ENCODE data around the gene RASGRP4. TPM values are rescaled to one million over a fixed set of nuclear protein-coding genes. Genes with fewer than 3 reads are reported as not detected.
A peak's percentile ranks its signal among the peaks of the same experiment; 100 is the strongest.

Gene RASGRP4
- total and polyA plus RNA-seq, 10 of the 15 experiments (the other 5 are each of a cell fraction or from before 2014, with no cell fraction given), result 0.24 to 7.4 (median 3.3) TPM

DNA sequence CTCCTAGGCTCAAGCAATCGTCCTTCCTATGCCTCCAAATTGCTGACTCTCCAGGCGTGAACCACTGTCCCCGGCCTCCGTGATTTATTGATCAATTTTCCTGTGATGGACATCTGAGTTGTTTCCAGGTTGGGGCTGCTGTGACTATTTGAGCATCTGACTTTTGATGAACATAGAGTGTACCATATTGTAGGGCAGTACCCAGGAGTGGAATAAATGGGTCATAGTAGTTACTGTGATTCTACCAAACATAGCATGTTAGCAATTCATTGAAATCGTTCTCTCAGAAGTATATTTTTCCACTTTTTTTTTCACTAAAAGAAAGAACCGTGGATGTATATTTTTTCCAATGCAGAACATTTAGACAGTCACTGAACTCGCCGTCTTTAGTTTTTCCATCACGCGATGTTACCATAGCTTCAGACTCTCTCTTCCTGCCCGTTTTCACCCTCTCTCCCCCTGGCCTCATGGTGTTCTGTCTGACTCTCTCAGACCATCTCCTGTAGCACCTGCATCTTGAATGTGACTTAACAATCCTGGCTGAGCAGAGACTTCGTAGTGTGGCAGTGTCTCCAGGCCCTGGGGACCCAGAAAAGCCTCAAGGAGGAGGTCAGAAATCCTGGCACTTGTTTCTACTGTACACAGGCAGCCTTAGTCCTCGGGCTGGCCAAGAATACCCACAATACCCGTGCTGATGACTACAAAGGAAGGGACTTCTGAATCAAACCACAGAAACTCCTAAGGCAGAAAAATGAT is 3.2 kb upstream of the RASGRP4 start:
- no peak for ATAC-seq
- ChIA-PET SMC1A (ENCODE audit: uncharacterized antibody, unreplicated experiment) (no interaction called here), CTCF (no interaction called here), RAD21 (ENCODE audit: unreplicated experiment) (no interaction called here), POLR2A (no interaction called here)
- 49% methylated on average over 14 of the region's 14 CpGs for WGBS (ENCODE audit: insufficient coverage, insufficient replicate concordance, low lambda C conversion rate, missing lambda C conversion rate)
- DNase-seq (ENCODE audit: low read depth, low spot score), result no peak
- TF ChIP-seq RUNX3 (IDR thresholded peaks at IDR 0.05; ENCODE audit: low read length), result peak; percentile 21; the same call in 1 of the 2 replicates
- TF ChIP-seq, protein P1, sequence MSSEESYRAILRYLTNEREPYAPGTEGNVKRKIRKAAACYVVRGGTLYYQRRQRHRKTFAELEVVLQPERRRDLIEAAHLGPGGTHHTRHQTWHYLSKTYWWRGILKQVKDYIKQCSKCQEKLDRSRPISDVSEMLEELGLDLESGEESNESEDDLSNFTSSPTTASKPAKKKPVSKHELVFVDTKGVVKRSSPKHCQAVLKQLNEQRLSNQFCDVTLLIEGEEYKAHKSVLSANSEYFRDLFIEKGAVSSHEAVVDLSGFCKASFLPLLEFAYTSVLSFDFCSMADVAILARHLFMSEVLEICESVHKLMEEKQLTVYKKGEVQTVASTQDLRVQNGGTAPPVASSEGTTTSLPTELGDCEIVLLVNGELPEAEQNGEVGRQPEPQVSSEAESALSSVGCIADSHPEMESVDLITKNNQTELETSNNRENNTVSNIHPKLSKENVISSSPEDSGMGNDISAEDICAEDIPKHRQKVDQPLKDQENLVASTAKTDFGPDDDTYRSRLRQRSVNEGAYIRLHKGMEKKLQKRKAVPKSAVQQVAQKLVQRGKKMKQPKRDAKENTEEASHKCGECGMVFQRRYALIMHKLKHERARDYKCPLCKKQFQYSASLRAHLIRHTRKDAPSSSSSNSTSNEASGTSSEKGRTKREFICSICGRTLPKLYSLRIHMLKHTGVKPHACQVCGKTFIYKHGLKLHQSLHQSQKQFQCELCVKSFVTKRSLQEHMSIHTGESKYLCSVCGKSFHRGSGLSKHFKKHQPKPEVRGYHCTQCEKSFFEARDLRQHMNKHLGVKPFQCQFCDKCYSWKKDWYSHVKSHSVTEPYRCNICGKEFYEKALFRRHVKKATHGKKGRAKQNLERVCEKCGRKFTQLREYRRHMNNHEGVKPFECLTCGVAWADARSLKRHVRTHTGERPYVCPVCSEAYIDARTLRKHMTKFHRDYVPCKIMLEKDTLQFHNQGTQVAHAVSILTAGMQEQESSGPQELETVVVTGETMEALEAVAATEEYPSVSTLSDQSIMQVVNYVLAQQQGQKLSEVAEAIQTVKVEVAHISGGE (CRISPR knock-in tag; IDR thresholded peaks at IDR 0.05), result no peak
- in situ Hi-C loops (cut with MboI), result no loop called here
- H3K4me2 ChIP-seq (ENCODE audit: control insufficient read depth, insufficient read depth), result no peak overlapping the region
- no peaks in the 10 kb centered on the region for H3K27me3 ChIP-seq (replicated peaks in 1 of 2; ENCODE audit: control insufficient read depth in 2 of 2, insufficient read depth in 2 of 2, low read length in 1 of 2)
- H3K27ac ChIP-seq (ENCODE audit: control insufficient read depth, insufficient read depth), result no peak overlapping the region
- intact Hi-C loops (cut with micrococcal nuclease; ENCODE audit: unreplicated experiment), result no loop called here
- FAIRE-seq, result no peak
- H3K9me3 ChIP-seq (replicated peaks; ENCODE audit: control insufficient read depth, insufficient read depth, low read length), result no peaks in the 10 kb centered on the region
- H3K79me2 ChIP-seq (ENCODE audit: control insufficient read depth, insufficient read depth, low read length), result no peaks in the 10 kb centered on the region
- H3K36me3 ChIP-seq (ENCODE audit: control insufficient read depth in 2 of 2, insufficient read depth in 2 of 2, low read length in 1 of 2), result no peaks in the 10 kb centered on the region
- H3K4me3 ChIP-seq, result no peak overlapping the region
- H3K9ac ChIP-seq (ENCODE audit: control insufficient read depth, insufficient read depth, low read length), result no peak overlapping the region
- H2AFZ ChIP-seq (ENCODE audit: control insufficient read depth, low read depth, low read length), result no peak overlapping the region
- no TSS peak for BruUV-seq (replicated peaks)
- H4K20me1 ChIP-seq (ENCODE audit: control insufficient read depth, insufficient read depth), result no peaks in the 10 kb centered on the region
- H3K4me1 ChIP-seq (ENCODE audit: control insufficient read depth, insufficient read depth, low read length), result peaks cover 16% of the 10 kb centered on the region

Measured in GM12878 (cell line).